Stimulated activated CD8-positive, alpha-beta memory T cell treated with anti-CD3 and anti-CD28 coated beads, Interleukin-12 subunit alpha, Interleukin-12 subunit beta, amount 100 ng/mL, for 4 hours (primary cell): ENCODE measurements around the gene FBLN1.
"Not testable (repeated sequence)": the region's sequence is repeated elsewhere in the genome, so short reads cannot be mapped to it uniquely, and the experiment has no call there.

Experiments used
- DNase-seq: peaks from one replicate; pipeline ENCODE4 v3.0.0-alpha.2; 2020; ENCODE audit warnings: low read depth

The FBLN1 gene

DNA sequence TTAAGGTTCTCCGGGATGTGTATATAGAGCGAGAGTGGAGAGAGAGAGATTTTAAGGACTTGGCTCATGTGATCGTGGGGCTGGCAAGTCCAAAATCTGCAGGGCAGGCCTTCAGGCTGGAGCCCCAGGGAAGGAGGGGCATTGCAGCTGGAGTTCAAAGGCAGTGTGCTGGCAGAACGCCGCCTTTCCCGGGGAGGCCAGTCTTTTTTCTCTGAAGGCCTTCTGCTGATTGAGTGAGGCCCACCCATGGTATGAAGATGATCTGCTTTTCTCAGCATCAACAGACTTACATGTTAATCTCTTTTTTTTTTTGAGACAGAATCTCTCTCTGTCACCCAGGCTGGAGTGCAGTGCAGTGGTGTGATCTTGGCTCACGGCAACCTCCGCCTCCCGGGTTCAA is 25.4 kb downstream of the FBLN1 start:
- DNase-seq, result no peak

DNA sequence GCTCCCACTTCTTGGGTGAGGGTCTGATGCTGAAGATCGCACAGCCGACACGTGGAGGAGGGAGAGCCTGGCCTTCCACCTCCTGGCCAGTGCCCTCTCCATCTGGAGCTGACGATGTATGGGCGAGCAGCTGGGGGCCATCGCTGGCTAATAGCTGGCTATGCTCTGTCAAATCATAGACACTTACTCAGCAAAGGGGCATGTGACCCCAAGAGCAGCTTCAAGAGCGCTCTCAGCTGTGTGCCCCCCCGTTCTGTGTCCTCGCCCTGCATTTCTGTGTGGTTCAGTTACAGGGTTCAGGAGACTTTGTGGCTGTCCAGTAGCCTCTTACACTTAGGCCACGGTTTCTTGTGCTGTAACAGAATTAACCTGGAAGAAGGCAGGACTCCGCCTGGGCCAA is 26.4 kb downstream of the FBLN1 start:
- no peak for DNase-seq

DNA sequence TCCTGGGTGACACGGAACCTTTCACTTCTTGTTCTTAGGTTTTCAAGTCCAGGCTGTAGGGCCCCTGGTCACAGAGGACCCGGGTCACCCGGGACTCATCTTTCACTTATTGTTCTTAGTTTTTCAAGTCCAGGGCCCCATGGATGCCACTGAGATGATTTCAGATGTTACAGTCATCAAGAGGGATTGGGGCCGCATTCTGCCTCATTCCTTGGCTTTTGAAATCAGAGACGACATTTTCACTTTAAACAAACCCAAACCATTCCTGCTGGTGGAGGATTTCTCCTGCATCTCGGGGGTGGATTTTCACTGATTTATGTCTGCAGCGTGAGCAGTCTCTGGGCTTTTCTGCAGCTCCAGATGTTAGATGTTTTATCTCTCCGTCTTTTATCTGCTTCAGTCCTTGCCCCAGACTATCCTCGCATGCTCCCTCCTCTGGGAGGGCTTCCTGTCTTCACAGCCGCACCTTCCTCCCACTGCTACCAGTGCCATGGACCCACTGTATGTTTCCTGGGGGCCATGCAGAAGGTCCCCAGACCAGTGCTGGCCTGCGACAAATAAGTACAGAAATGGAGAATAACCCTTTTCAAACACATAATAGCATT is 27.4 kb downstream of the FBLN1 start:
- no peak for DNase-seq

DNA sequence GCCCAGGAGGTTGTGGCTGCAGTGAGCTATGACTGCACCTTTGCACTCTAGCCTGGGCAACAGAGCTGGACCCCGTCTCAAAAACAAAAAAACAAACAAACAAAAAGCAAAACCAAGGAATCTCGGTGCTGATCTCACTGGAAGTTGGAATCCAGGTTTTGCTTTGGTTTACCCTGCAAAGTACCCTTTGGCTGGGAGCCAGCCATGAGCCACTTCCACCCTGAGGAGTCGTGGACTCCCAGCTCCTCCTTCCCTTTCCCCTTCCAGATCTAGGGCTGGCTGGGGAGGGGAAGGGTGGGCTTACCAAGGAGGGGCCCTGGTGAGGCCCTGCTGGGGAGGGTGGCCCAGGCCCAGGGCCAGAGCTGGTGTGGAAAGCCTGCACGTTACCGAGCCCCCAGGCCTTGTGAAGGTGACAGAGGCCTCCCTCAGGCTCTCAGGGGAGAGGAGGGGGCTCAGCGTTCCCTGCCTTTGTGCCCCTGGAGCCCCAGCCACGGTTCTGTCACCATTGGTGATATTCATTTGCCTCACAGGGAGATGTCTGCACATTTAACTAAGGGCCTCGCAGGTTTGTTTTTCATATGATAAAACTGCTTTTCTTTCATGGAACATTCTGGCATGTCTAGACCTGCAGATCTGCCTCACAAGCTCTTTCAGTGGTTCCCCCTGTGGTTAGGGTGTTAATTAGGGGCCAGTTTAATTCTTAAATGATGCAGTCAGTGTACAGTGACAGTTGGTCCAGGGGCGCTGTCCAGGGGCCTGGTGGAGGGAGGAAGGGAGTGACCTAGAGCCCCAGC is 29.0 kb downstream of the FBLN1 start:
- no peak for DNase-seq

DNA sequence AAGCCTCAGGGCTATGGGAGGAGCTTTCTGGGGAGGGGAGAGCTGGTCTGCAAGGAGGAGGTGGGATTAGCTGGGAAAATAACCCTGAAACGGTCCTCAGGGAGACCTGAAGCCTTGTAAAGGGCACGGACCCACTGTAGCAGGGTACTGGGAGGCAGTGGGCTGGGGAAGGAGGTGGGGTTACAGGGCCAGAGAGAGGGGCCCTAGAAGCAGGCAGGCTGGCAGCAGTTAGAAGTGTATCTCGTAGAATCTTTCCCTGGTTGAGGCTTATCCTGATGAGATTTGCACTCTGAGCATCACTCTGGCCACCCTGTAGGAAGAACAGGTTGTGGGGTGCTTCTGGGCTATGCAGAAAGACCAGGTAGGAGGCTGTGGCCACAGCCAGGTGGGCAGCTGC is 29.6 kb downstream of the FBLN1 start:
- no peak for DNase-seq

DNA sequence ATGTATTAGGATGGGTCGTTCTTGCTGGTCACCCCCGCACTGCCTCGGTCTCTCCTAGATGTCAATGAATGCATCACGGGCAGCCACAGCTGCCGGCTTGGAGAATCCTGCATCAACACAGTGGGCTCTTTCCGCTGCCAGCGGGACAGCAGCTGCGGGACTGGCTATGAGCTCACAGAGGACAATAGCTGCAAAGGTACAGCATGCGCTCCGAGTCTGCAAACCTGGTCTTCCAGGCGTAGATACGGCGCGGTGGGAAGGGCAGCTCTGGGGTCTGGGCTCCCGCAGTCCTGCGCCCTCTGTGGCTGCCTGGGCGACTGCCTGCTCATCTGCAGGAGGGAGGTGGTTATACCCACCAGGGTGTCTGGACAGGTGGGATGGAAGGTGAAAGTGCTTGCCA is 31.0 kb downstream of the FBLN1 start:
- no peak for DNase-seq

DNA sequence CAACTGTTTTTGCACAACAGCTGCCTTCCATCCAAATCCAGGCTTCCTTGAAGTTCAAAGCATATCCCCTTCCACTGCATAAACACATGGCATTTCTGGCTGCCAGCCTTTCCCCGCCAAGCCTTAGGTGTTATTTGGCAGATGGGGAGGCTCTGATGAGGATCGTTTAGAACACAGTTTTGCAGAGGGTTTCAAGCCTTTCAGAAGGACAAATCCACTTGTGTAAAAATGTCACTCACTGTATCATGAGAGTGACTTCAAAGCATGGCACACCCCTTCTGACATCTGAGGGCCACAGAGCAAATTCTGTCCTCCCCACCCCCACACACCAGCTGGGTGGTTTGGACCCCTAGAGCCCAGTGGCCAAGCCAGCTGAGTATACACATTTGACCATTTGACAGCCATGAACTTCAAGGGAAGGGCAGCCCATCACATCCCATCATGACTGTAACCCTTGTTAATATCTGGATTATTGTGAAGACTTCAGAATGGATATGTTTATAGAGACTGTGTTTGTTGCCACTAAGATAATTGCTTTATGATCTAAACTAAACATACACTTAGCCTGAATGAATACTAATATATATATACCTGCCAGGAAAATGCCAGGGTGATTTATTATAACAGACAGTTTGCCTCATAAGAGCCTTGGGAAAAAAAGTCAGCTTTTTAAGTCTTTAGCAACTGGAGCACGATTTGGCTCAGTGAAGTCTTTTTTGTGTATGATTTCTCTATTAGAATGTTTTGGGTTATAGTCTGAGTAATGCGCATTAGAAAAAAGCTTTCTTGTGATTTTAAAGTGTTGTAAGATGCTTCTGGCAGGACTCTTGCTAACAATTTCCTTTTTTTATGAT is 31.9 kb downstream of the FBLN1 start:
- no peak for DNase-seq

DNA sequence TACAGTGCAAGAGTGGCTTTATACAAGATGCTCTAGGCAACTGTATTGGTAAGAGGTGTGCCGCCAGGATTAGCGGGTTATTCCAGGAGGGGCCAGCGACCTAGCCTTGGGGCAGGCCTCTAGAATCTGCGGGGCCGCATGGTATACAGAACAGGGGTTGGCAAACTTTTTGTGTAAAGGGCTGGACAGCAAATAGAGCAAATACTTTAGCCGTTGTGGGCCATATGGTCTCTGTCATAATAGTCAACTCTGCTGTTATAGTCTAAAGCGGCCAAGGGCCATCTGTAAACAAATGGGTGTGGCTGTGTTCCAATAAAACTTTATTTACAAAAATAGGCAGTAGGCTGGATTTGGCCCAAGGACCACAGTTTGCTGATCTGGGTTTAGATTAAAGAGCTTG is 32.6 kb downstream of the FBLN1 start:
- no peak for DNase-seq

DNA sequence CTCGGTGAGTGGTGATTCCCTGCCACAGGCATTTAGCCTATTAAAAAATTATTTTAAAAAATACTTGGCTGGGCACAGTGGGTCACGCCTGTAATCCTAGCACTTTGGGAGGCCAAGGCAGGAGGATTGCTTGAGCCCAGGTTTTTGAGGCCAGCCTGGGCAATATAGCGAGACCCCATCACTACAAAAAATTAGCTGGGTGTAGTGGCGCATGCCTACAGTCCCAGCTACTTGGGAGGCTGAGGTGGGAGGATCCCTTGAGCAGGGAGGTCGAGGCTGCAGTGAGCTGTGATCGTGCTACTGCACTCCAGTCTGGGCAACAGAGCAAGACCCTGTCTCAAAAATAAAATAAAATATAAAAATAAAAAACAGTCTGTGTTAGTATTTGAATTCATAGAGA is 33.2 kb downstream of the FBLN1 start:
- DNase-seq, result not testable (repeated sequence)

DNA sequence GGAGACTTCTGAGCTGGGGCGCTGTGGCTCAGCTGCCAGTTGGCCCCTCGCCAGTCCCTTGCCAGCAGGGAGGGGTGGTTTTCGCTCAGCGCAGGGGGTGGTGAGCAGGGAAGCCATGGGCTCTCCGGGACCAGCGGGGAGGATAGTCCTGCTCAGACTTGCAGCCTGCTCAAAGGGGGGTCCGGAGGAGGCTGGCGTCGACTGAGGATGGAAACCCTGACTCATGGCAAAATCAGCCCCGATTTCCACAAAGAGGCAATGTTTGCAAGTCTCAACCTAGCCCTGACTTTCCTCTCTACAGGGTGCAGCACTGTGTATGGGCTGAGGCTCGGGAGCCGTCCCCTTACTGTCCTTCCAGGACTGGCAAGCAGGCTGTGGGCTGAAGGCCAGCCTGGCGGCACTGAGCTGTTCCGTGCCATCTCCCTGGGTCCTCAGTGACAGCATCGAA is 35.1 kb downstream of the FBLN1 start:
- no peak for DNase-seq

DNA sequence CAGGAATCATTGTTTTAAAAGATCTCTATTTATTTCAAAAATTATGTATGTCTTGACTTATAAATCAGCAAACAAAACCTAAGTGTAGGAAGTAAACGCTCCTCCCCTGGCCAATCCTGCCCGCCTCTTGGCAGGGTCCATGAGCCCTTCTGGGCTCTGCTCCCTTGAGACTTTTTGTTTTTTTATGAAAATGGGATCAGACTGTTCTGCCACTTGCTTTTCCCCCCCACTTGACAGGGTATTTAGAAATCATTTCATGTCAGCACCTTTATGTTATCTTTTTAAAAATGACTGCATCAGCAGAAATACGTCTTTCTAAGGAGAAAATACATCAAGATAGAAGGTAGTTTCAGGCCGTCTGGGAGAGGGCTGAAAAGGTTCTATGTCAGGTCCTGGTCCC is 35.6 kb downstream of the FBLN1 start:
- DNase-seq, result no peak

DNA sequence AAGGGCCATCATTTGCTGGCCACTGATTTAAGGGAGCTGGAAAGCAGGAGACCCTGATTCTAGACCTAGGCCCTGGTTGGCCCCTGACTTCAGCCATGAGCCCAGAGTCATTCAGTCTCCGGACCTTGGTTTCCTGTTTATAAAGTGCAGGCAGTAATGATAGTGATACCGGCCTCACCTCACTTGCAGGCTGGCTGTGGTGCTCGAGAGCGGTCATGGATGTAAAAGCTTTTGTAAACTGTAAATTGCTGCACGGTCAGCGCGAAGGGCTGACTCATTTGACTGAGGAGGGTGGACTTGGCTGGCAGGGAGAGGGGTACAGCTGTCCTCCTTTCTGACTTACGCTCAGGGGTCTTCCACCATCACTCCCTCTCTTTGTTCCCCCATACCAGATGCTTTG is 37.4 kb downstream of the FBLN1 start:
- no peak for DNase-seq

DNA sequence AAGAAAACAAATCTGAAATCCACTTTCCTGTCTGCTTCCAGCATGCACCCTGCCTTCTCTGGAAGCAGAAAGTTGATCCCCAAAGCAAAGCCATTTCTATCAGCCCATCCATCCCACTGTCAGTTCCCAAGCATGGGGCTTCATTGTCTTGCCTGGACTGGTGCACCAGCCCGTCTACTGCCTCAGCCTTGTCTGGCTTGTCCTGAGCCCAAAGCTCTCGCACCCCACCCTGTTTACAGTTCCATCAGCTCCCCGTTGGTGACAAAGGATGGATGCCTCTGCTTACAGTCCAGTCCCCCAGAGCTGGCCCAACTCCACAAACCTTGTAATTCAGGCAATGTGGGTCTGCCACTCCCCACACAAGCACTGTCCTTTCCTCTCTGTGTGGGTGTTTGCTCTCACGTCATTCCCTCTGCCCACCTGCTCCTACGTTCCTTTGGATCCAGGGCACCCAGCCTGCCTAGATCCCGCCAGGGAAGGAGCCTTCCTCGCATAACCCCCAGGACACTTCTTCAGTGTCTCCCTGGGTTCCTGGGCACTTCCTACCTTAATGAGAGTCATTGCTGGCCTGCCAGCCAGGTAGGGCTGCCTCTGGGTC is 38.8 kb downstream of the FBLN1 start:
- no peak for DNase-seq

DNA sequence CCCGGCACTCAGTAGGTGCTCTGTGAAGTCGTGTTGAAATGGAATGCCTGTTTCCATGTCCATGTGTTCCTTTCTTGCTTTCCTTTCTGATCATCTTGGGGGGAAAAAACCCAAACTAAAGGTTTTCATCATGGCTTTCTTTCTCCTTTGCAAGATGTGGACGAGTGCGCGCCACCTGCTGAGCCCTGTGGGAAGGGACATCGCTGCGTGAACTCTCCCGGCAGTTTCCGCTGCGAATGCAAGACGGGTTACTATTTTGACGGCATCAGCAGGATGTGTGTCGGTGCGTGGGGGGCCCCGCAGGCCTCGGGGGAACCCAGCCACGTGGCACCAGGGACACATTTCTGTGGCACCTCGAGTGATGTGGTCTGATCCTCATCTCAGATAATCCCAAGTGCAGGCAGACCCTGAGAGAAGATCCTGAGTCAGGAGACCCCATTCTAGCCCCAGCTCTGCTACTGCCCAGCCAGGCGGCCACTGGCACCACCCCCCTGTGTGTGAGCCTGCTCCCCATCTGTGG is 39.4 kb downstream of the FBLN1 start:
- DNase-seq, result no peak

DNA sequence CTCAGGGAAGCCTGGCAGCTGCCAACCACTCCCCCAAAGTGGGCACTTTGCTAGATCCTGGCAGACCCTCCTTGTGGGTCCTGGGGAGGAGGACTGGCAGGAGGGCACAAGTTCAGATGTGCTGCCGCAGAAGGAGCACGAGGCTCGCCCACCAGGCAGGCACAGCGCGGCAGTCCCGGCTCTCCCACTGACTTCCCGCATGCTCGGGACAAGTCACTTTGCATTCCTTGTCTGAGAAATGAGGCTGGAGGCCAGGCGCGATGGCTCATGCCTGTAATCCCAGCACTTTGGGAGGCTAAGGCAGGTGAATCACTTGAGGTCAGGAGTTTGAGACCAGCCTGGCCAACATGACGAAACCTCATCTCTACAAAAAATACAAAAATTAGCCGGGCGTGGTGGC is 40.1 kb downstream of the FBLN1 start:
- DNase-seq, result not testable (repeated sequence)

DNA sequence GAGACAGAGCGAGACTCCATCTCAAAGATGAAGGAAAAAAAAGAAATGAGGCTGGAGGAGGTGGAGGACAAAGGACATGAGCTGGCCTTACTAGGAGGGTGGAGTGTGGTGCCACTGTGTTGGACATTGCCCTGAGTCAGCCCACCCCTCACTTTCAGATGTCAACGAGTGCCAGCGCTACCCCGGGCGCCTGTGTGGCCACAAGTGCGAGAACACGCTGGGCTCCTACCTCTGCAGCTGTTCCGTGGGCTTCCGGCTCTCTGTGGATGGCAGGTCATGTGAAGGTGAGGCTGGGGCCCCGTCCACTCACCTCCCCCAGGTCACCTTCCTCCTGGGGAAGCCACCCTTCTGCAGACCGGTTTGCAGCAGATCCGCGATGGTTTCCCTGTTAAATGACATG is 40.6 kb downstream of the FBLN1 start:
- no peak for DNase-seq

DNA sequence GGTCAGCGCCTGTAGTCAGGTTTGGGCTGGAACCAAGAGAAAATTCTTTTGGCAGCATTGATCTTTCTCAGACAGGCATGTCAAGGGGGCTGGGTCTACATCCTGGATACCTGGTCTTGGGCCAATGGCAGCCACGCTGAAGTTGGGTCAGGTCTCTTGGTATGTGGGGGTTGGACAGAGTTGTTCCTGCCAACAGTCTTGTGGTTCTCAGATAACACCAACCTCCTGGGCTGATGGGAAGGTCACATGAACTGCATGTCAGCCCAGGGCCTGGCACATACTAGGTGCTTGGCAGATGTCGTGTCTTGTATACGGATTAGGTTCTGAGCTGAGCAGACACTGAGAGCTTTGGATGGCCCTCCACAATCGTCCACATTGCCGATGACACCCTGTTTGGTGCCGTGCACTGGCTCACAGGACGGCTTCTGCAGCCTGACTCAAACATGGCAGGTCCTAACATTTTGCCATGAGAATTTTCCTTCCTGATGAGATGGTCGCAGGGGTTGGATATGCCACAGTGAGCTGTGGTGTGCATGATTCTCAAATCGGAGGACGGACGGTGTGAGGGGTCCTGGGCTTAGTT is 42.0 kb downstream of the FBLN1 start:
- no peak for DNase-seq

DNA sequence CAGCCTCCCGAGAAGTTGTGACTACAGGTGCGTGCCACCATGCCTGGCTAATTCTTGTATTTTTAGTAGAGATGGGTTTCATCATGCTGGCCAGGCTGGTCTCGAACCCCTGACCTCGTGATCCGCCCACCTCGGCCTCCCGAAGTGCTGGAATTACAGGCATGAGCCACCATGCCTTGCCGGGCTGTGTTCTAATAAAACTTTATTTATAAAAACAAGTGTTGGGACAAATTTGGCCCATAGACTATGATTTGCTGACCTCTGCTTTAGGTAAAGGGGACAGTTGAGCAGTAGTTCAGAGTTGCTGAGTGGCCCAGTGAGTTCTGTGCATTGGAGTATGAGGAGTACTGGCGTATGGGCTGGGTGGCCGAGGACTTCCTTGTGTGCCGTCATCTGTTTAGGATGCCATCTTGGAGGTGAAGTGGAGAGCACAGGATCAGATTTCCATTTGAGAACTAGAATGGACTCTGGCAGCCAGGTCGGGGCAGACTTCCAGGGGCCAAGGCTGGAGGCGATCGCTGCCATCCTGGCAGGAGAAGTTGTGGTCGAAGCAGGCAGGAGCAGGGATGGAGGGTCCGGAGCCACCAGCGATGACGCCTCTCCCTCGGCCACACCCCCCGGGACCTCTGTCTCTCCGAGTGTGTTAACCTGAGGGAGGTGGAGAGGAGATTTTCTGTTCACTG is 43.8 kb downstream of the FBLN1 start:
- no peak for DNase-seq

DNA sequence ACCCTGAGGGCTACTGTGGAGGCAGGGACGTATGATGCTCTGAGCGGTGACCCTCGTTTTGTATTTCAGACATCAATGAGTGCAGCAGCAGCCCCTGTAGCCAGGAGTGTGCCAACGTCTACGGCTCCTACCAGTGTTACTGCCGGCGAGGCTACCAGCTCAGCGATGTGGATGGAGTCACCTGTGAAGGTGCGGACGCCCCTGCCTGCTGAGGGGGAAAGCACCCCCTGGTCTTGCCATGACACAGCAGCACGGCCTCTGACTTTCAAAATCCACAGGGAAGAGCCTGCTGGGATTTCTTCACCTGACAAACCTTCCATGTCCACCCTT is 44.3 kb downstream of the FBLN1 start:
- no peak for DNase-seq

DNA sequence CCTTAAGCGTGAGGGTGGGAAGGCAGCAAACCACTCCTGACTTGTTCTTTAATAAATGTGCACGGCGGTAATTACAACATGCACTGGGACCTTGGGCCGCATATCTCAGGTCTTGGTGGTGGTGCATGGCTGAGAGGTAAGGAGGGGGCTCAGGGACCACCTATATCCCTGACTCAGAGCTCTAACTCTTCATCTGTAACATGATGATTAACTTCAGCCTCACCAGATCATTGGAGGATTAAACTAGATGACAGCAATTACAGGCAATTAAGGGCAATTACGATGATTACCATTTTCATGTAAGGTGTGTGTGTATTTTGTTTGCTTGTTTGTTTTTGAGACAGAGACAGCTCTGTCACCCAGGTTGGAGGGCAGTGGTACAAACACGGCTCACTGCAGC is 45.0 kb downstream of the FBLN1 start:
- no peak for DNase-seq

DNA sequence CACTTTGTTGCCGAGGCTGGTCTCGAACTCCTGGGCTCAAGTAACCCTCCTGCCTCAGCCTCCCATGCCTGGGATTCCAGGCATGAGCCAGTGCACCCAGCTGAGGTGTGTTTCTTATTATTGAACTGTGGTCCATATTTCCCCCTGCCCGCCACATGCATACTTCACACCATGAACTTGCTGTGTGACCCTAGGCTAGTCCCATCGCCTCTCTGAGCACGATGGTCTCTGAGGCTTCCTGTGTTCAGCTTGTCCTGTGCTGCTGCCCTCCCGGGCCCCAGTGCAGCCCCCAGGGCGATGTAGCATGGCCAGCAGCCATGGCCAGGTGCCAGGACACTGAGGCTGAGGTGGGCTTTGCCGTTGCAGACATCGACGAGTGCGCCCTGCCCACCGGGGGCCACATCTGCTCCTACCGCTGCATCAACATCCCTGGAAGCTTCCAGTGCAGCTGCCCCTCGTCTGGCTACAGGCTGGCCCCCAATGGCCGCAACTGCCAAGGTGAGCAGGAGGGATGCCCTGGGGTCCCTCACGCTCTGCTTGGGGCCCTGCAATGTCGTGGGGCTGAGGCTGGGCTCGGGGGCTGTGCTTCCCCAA is 45.7 kb downstream of the FBLN1 start:
- DNase-seq, result no peak
